Measurements from ENCODE around the gene KCNT1. TPM values are rescaled to one million over a fixed set of nuclear protein-coding genes. Genes with fewer than 3 reads are reported as not detected.

The KCNT1 gene
- total and polyA plus RNA-seq, 4 experiments from 2014 or later: 0.06 to 0.20 TPM; not detected in 2

DNA sequence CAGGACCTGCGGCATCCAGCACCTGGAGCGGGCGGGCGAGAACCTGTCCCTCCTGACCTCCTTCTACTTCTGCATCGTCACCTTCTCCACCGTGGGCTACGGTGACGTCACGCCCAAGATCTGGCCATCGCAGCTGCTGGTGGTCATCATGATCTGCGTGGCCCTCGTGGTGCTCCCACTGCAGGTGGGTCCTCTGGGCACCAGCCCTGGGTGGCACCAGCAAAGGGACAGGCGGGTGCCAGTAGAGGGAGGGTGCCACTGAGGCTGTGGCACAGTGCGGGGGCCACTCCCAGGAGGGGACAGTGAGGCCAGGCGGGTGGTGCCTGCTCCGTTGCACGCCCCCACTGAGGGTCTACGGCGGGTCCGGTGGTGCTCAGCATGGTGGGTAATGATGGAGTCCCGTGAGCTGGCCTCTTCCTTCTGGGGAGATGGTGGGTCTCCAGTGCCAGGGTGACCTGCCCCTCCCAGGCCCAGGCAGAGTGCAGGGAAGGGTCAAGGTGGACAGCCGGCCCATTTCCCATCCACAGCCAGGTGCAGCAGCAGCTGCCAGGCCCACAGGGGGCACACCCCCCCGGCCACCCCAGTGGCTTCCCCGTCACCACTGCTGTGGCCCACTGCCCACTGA is 57.8 kb downstream of the KCNT1 start:
- Mint-ChIP-seq H3K36me3 (no peaks in the 10 kb centered on the region), H3K9me3 (peaks cover 0 to 6% (median 0%) of the 10 kb centered on the region in 8 donors), H3K4me1 (no peaks in the 10 kb centered on the region), H3K27me3 (peaks cover 0 to 4% of the 10 kb centered on the region in 2 donors), H3K4me3 (no peak overlapping the region), H3K27ac (no peak overlapping the region)
- Histone ChIP-seq H3K4me1 (ENCODE audit: insufficient read depth, low read length) (no peaks in the 10 kb centered on the region), H3K27me3 (ENCODE audit: insufficient read depth, low read length) (no peaks in the 10 kb centered on the region), H3K36me3 (ENCODE audit: insufficient read depth, low read length) (no peaks in the 10 kb centered on the region), H3K27ac (ENCODE audit: low read depth, low read length) (no peak overlapping the region), H3K9me3 (ENCODE audit: control insufficient read depth in 1 of 2, low read length in 2 of 2) (peaks cover 0 to 4% of the 10 kb centered on the region in 2 donors), H3K4me3 (ENCODE audit: low read length in 2 of 2) (no peak overlapping the region)
- CTCF ChIA-PET (ENCODE audit: partially characterized antibody): no interaction called here
- DNase-seq: no peak
- POLR2A ChIA-PET (ENCODE audit: partially characterized antibody): no interaction called here
- intact Hi-C loops (cut with micrococcal nuclease): no loop called here

- CTCF ChIA-PET (ENCODE audit: partially characterized antibody): no interaction called here
- no peaks in the 10 kb centered on the region for H3K36me3 ChIP-seq (ENCODE audit: insufficient read depth, low read length)
- H3K27ac ChIP-seq (ENCODE audit: low read depth, low read length): no peak overlapping the region
- Mint-ChIP-seq H3K36me3 (no peaks in the 10 kb centered on the region), H3K4me1 (no peaks in the 10 kb centered on the region), H3K27me3 (peaks cover 0 to 4% of the 10 kb centered on the region in 2 donors), H3K4me3 (no peak overlapping the region), H3K27ac (no peak overlapping the region), H3K9me3 (peaks cover 0 to 6% (median 0%) of the 10 kb centered on the region in 8 donors)
- H3K27me3 ChIP-seq (ENCODE audit: insufficient read depth, low read length): no peaks in the 10 kb centered on the region
- POLR2A ChIA-PET (ENCODE audit: partially characterized antibody): no interaction called here
- intact Hi-C loops (cut with micrococcal nuclease): no loop called here
- no peak for DNase-seq
- H3K9me3 ChIP-seq (ENCODE audit: control insufficient read depth in 1 of 2, low read length in 2 of 2): peaks cover 0 to 3% of the 10 kb centered on the region in 2 donors
- H3K4me1 ChIP-seq (ENCODE audit: insufficient read depth, low read length): no peaks in the 10 kb centered on the region
- H3K4me3 ChIP-seq (ENCODE audit: low read length in 2 of 2): no peak overlapping the region
Observed at GRCh38 chr9:135760465-135760864, 58.5 kb downstream of the KCNT1 start.

GRCh38 chr9:135761150-135761844 is 59.3 kb downstream of the KCNT1 start:
- Histone ChIP-seq H3K9me3 (ENCODE audit: control insufficient read depth in 1 of 2, low read length in 2 of 2) (no peaks in the 10 kb centered on the region), H3K36me3 (ENCODE audit: insufficient read depth, low read length) (no peaks in the 10 kb centered on the region), H3K27ac (ENCODE audit: low read depth, low read length) (no peak overlapping the region), H3K4me1 (ENCODE audit: insufficient read depth, low read length) (no peaks in the 10 kb centered on the region), H3K27me3 (ENCODE audit: insufficient read depth, low read length) (no peaks in the 10 kb centered on the region), H3K4me3 (ENCODE audit: low read length in 2 of 2) (no peak overlapping the region)
- intact Hi-C loops (cut with micrococcal nuclease): no loop called here
- ChIA-PET POLR2A (ENCODE audit: partially characterized antibody) (no interaction called here), CTCF (ENCODE audit: partially characterized antibody) (no interaction called here)
- Mint-ChIP-seq H3K4me3 (no peak overlapping the region), H3K27me3 (peaks cover 0 to 4% of the 10 kb centered on the region in 2 donors), H3K36me3 (no peaks in the 10 kb centered on the region), H3K4me1 (no peaks in the 10 kb centered on the region), H3K9me3 (peaks cover 0 to 8% (median 5%) of the 10 kb centered on the region in 8 donors), H3K27ac (no peak overlapping the region)
- DNase-seq: no peak

DNA sequence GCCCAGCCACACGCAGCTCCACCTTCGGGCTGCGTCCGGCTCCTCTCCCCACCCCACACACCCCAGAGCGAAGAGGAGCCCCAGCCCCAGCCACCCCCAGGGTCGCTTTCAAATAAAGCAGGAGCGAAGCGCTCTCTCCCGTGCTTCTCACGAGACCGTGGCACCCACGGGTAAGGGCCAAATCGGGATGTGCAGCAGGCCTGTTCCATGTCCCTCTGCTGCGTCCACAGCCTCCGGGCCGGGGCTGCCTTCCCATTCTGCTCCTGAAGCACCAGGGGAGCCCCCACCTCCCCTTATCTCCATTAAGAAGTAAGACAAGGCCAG is 59.8 kb downstream of the KCNT1 start:
- H3K27ac Mint-ChIP-seq: no peak overlapping the region
- H3K4me3 Mint-ChIP-seq: no peak overlapping the region
- H3K9me3 Mint-ChIP-seq: peaks cover 0 to 11% (median 9%) of the 10 kb centered on the region in 8 donors
- H3K4me1 ChIP-seq (ENCODE audit: insufficient read depth, low read length): no peaks in the 10 kb centered on the region
- intact Hi-C loops (cut with micrococcal nuclease): no loop called here
- no peak overlapping the region for H3K27ac ChIP-seq (ENCODE audit: low read depth, low read length)
- no peaks in the 10 kb centered on the region for H3K36me3 ChIP-seq (ENCODE audit: insufficient read depth, low read length)
- H3K4me3 ChIP-seq (ENCODE audit: low read length in 2 of 2): no peak overlapping the region
- DNase-seq: no peak
- H3K9me3 ChIP-seq (ENCODE audit: control insufficient read depth in 1 of 2, low read length in 2 of 2): no peaks in the 10 kb centered on the region
- H3K4me1 Mint-ChIP-seq: no peaks in the 10 kb centered on the region
- ChIA-PET CTCF (ENCODE audit: partially characterized antibody) (no interaction called here), POLR2A (ENCODE audit: partially characterized antibody) (no interaction called here)
- peaks cover 0 to 4% of the 10 kb centered on the region in 2 donors for H3K27me3 Mint-ChIP-seq
- no peaks in the 10 kb centered on the region for H3K36me3 Mint-ChIP-seq
- no peaks in the 10 kb centered on the region for H3K27me3 ChIP-seq (ENCODE audit: insufficient read depth, low read length)

DNA sequence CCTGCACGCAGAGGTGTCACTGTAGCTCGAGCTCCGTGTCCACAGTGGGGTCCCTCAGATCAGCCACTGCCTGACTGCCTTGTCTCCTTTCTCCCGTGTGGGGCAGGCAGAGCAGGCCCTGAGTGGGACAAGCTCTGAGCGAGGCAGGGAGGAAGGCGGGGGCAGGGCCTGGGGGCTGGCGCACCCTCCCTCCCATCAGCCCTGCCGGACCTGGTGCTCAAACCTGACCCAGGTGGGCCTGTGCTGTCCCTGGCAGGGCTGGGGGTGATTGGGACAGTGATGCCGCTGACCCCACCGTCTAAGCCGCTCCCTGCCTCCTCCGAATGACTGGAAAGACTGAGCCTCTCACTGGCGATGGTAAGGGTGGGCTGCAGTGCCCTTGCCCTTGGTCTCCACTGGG is 60.9 kb downstream of the KCNT1 start:
- Mint-ChIP-seq H3K4me1 (no peaks in the 10 kb centered on the region), H3K36me3 (no peaks in the 10 kb centered on the region), H3K9me3 (peaks cover 0 to 11% (median 9%) of the 10 kb centered on the region in 8 donors), H3K27ac (no peak overlapping the region), H3K27me3 (peaks cover 0 to 4% of the 10 kb centered on the region in 2 donors), H3K4me3 (no peak overlapping the region)
- ChIA-PET CTCF (ENCODE audit: partially characterized antibody) (no interaction called here), POLR2A (ENCODE audit: partially characterized antibody) (no interaction called here)
- H3K27ac ChIP-seq (ENCODE audit: low read depth, low read length): no peak overlapping the region
- no peak overlapping the region for H3K4me3 ChIP-seq (ENCODE audit: low read length in 2 of 2)
- no peak for DNase-seq
- H3K4me1 ChIP-seq (ENCODE audit: insufficient read depth, low read length): no peaks in the 10 kb centered on the region
- H3K9me3 ChIP-seq (ENCODE audit: control insufficient read depth in 1 of 2, low read length in 2 of 2): no peaks in the 10 kb centered on the region
- intact Hi-C loops (cut with micrococcal nuclease): no loop called here
- no peaks in the 10 kb centered on the region for H3K36me3 ChIP-seq (ENCODE audit: insufficient read depth, low read length)
- H3K27me3 ChIP-seq (ENCODE audit: insufficient read depth, low read length): no peaks in the 10 kb centered on the region

DNA sequence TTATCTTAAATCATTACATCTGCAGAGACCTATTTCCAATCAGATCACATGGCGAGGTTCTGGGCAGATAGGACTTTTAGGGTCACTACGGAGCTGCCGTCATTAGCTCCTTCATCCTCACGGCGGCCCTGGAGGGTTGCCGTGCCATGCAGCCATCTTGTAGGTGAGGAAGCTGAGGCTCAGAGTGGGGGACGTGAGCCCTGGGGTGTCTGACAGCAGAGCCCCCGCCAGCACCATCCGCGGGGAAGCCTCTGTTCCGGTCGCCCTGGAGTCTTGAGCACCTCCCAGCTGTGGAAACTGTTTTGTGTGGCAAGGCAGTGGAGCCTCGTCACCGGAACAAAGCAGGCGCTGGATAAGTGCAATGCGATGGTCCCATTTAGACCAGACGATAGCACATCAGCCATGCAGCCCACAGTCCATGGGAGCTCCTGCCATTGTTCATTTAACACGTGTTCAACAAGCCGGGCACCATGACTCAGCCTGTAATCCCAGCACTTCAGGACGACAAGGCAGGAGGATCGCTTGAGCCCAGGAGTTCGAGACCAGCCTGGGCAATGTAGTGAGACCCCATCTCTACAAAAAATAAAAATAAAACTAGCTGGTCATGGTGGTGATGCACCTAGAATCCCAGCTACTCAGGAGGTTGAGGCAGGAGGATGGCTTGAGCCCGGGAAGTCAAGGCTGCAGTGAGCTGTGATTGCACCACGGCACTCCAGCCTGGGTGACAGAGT is 61.9 kb downstream of the KCNT1 start:
- ChIA-PET POLR2A (ENCODE audit: partially characterized antibody) (no interaction called here), CTCF (ENCODE audit: partially characterized antibody) (no interaction called here)
- Mint-ChIP-seq H3K4me1 (no peaks in the 10 kb centered on the region), H3K27me3 (peaks cover 1 to 4% of the 10 kb centered on the region in 2 donors), H3K4me3 (no peak overlapping the region), H3K27ac (no peak overlapping the region), H3K36me3 (no peaks in the 10 kb centered on the region), H3K9me3 (peaks cover 0 to 11% (median 9%) of the 10 kb centered on the region in 8 donors)
- Histone ChIP-seq H3K27ac (ENCODE audit: low read depth, low read length) (no peak overlapping the region), H3K9me3 (ENCODE audit: control insufficient read depth in 1 of 2, low read length in 2 of 2) (no peaks in the 10 kb centered on the region), H3K27me3 (ENCODE audit: insufficient read depth, low read length) (no peaks in the 10 kb centered on the region), H3K36me3 (ENCODE audit: insufficient read depth, low read length) (no peaks in the 10 kb centered on the region), H3K4me3 (ENCODE audit: low read length in 2 of 2) (no peak overlapping the region), H3K4me1 (ENCODE audit: insufficient read depth, low read length) (no peaks in the 10 kb centered on the region)
- DNase-seq: no peak
- intact Hi-C loops (cut with micrococcal nuclease): no loop called here

DNA sequence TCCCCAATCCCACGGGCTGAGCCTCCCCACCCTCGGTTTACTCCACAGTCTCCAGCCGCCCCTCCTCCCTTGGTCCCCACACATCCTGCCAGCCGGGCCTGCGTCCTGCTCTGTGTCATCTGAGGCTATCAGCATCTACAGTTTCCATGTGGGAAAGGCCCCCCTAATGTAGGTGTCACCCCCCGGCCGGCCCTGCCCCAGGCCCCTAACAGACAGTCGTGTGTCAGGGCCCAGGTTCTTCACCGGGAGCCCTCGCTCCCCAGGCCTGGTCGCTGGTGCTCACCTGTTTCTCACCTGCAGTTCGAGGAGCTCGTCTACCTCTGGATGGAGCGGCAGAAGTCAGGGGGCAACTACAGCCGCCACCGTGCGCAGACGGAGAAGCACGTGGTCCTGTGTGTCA is 62.7 kb downstream of the KCNT1 start:
- no peak overlapping the region for H3K4me3 Mint-ChIP-seq
- ChIA-PET CTCF (ENCODE audit: partially characterized antibody) (no interaction called here), POLR2A (ENCODE audit: partially characterized antibody) (no interaction called here)
- no peaks in the 10 kb centered on the region for H3K9me3 ChIP-seq (ENCODE audit: control insufficient read depth in 1 of 2, low read length in 2 of 2)
- peaks cover 0 to 11% (median 9%) of the 10 kb centered on the region in 8 donors for H3K9me3 Mint-ChIP-seq
- H3K27ac ChIP-seq (ENCODE audit: low read depth, low read length): no peak overlapping the region
- no peaks in the 10 kb centered on the region for H3K36me3 Mint-ChIP-seq
- intact Hi-C loops (cut with micrococcal nuclease): no loop called here
- no peak for DNase-seq
- H3K27ac Mint-ChIP-seq: no peak overlapping the region
- H3K27me3 ChIP-seq (ENCODE audit: insufficient read depth, low read length): no peaks in the 10 kb centered on the region
- H3K4me1 Mint-ChIP-seq: no peaks in the 10 kb centered on the region
- no peak overlapping the region for H3K4me3 ChIP-seq (ENCODE audit: low read length in 2 of 2)
- no peaks in the 10 kb centered on the region for H3K36me3 ChIP-seq (ENCODE audit: insufficient read depth, low read length)
- peaks cover 2 to 4% of the 10 kb centered on the region in 2 donors for H3K27me3 Mint-ChIP-seq
- no peaks in the 10 kb centered on the region for H3K4me1 ChIP-seq (ENCODE audit: insufficient read depth, low read length)
